Endodermal cell (in vitro differentiated cells): ENCODE data around the gene DOK1. TPM values are rescaled to one million over a fixed set of nuclear protein-coding genes. Genes with fewer than 3 reads are reported as not detected.

Experiments
- DNase-seq: peaks from one replicate; pipeline ENCODE4 v3.0.0-alpha.2; 2017
- H3K27ac ChIP-seq: 2 replicates; pipeline ENCODE4 v1.5.1; 2013; ENCODE audit warnings: mild to moderate bottlenecking, low read depth, low read length, moderate library complexity
- H3K27me3 ChIP-seq: 2 replicates; pipeline ENCODE4 v1.6.1; 2013; ENCODE audit warnings: mild to moderate bottlenecking, low read length, moderate library complexity; ENCODE audit not compliant: insufficient read depth, control insufficient read depth, poor library complexity, severe bottlenecking
- H3K36me3 ChIP-seq: 2 replicates; pipeline ENCODE4 v1.7.0; 2013; ENCODE audit warnings: mild to moderate bottlenecking, low read length, moderate library complexity; ENCODE audit not compliant: control insufficient read depth, insufficient read depth
- H3K4me1 ChIP-seq: one replicate; pipeline ENCODE4 v1.7.0; 2013; ENCODE audit warnings: low read length; ENCODE audit not compliant: control insufficient read depth, insufficient read depth
- H3K4me3 ChIP-seq: 2 replicates; pipeline ENCODE4 v1.5.1; 2013; ENCODE audit warnings: mild to moderate bottlenecking, low read length, moderate library complexity
- H3K9ac ChIP-seq: 2 replicates; pipeline ENCODE4 v1.6.1; 2013; ENCODE audit warnings: mild to moderate bottlenecking, low read length, moderate library complexity; ENCODE audit not compliant: poor library complexity, severe bottlenecking; ENCODE audit errors: extremely low read depth
- H3K9me3 ChIP-seq: 2 replicates; pipeline ENCODE4 v1.6.1; 2013; ENCODE audit warnings: mild to moderate bottlenecking, low read length, moderate library complexity; ENCODE audit not compliant: control insufficient read depth
- H3K27ac Mint-ChIP-seq: 2 replicates; pipeline ENCODE4 v1.8.0; 2020; ENCODE audit warnings: mixed read lengths
- H3K27me3 Mint-ChIP-seq: 2 replicates; pipeline ENCODE4 v1.8.0; 2021; ENCODE audit warnings: mild to moderate bottlenecking, mixed read lengths; ENCODE audit not compliant: insufficient read depth
- H3K36me3 Mint-ChIP-seq: 2 replicates; pipeline ENCODE4 v1.8.0; 2020; ENCODE audit warnings: low read depth, mixed read lengths
- H3K4me1 Mint-ChIP-seq: 2 replicates; pipeline ENCODE4 v1.8.0; 2020; ENCODE audit warnings: mixed read lengths
- H3K4me3 Mint-ChIP-seq: 2 replicates; pipeline ENCODE4 v1.8.0; 2020; ENCODE audit warnings: mild to moderate bottlenecking, moderate library complexity, mixed read lengths
- H3K9me3 Mint-ChIP-seq: 2 replicates; pipeline ENCODE4 v1.8.0; 2020; ENCODE audit warnings: mild to moderate bottlenecking, mixed read lengths
- WGBS, 2 experiments: methylation state at CpG; one replicate each; pipeline versions ENCODE4 v1.1.5 to v1.1.7; 2013; ENCODE audit warnings: missing lambda C conversion rate in 2 of 2, mixed read lengths in 1 of 2; ENCODE audit not compliant: insufficient coverage in 1 of 2, insufficient read length in 1 of 2; 5-methylcytosine and 5-hydroxymethylcytosine counted together
- total RNA-seq, 2 donors: library from RNA; stranded (reverse); fragmentation: NEBNext Ultra II Directional in 1 of 2; extraction: Animal tissue kit (Norgen Biotek cat#: 25700) in 1 of 2; gene quantifications; 2 replicates in 1 of 2; 3 replicates in 1 of 2; pipeline ENCODE4 v1.2.1, GENCODE V29; 2021
- TF ChIP-seq, protein P1 (sequence below): fragments of 200-600 bp; sonication (generic); conservative IDR thresholded peaks from 2 replicates; pipeline ENCODE4 v1.5.0; 2021; ENCODE audit warnings: antibody characterized with exemption, mild to moderate bottlenecking

The DOK1 gene
- total RNA-seq, 2 donors from 2014 or later = 12.9 to 15.1 TPM

DNA sequence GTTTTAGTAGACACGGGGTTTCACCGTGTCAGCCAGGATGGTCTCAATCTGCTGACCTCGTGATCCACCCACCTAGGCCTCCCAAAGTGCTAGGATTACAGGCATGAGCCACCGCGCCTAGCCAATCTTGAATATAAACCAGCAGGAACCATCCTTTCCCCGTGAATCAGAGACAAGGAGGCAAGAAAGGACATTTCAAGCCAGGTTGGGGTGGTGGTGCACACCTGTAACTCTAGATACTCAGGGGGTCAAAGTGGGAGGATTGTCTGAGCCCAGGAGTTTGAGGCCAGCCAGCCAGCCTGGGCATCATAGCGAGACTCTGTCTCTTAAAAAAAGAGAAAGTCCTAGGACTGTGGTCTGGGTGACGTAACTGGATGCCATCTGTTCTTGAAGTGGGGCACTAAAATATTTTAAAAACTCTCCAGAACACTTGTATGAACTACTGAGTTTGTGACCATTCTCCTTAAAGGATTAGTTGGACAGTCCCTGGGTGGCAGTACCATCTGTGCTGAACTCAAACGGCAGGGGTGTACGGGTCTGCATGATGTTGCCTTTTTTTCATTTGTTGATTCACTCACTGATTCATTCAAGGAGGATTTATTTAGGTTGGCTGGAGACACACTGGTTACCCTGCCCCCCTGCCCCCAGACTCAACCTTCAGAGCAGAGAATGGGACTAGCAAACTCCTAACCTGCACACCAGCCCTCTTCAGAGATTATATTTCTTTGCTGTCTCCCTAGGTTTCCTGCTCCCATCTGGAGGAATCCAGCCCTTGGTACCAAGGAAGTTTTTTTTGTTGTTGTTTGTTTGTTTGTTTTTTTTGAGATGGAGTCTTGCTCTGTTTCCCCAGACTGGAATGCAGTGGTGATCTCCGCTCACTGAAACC lies 43.2 kb upstream of the DOK1 start:
- 70 to 78% methylated on average over 11 of the region's 11 CpGs for WGBS, 2 experiments
- Histone ChIP-seq H3K9me3 (peaks cover 1% of the 10 kb centered on the region), H3K4me3 (no peak overlapping the region), H3K36me3 (no peaks in the 10 kb centered on the region), H3K9ac (no peak overlapping the region), H3K4me1 (peaks cover 6% of the 10 kb centered on the region), H3K27me3 (peaks cover 68% of the 10 kb centered on the region), H3K27ac (no peak overlapping the region)
- Mint-ChIP-seq H3K9me3 (peaks cover 2% of the 10 kb centered on the region), H3K27me3 (peaks cover 75% of the 10 kb centered on the region), H3K4me3 (no peak overlapping the region), H3K36me3 (peaks cover 5% of the 10 kb centered on the region), H3K4me1 (peaks cover 25% of the 10 kb centered on the region), H3K27ac (no peak overlapping the region)
- no peak for DNase-seq
- TF ChIP-seq, protein P1, sequence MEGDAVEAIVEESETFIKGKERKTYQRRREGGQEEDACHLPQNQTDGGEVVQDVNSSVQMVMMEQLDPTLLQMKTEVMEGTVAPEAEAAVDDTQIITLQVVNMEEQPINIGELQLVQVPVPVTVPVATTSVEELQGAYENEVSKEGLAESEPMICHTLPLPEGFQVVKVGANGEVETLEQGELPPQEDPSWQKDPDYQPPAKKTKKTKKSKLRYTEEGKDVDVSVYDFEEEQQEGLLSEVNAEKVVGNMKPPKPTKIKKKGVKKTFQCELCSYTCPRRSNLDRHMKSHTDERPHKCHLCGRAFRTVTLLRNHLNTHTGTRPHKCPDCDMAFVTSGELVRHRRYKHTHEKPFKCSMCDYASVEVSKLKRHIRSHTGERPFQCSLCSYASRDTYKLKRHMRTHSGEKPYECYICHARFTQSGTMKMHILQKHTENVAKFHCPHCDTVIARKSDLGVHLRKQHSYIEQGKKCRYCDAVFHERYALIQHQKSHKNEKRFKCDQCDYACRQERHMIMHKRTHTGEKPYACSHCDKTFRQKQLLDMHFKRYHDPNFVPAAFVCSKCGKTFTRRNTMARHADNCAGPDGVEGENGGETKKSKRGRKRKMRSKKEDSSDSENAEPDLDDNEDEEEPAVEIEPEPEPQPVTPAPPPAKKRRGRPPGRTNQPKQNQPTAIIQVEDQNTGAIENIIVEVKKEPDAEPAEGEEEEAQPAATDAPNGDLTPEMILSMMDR = no peak

DNA sequence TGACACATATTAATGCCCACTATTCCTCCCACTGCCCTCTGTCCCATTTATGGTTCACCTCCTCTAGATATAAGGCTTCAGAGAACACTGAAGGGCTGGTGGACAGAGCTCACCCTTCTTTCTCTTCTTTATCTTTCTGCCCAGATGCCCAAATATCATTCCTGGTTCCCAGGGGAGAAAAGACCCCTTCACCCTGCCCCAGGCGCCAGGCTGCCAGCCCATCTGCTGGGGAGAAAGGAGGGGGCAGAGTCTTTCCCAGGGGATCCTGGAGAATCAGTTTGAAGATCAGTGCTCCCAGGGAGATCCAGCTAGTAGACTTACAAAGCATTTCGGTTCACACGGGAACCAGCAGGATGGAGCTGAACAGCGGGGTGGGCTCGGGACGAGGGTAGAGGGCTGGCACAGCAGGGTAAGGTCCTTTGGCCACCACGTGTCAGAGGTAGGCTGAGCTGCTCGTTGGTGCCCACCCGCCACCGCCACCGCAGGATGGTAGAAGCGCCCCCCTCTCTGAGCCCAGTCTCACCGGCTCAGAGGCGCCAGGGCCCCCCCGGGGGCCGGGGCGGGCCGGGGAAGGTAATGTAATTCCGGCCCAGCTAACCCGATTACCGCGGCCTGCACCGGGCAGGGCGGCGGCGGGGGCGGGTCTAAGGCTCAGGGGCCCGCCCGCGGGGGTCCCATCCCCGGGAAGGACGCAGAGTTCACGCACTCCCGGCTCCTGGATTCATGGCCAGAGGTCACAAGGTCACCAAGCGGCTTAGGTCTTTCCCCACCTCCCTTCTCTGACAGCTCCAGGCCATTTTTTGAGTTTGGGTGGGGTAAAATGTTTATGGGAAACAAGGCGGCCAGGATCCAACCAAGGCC lies 41.5 kb upstream of the DOK1 start:
- Mint-ChIP-seq H3K36me3 (peaks cover 2% of the 10 kb centered on the region), H3K4me3 (peak overlapping the region; percentile 42), H3K4me1 (peaks cover 18% of the 10 kb centered on the region), H3K27ac (no peak overlapping the region), H3K27me3 (peaks cover 87% of the 10 kb centered on the region), H3K9me3 (peaks cover 9% of the 10 kb centered on the region)
- Histone ChIP-seq H3K4me1 (peaks cover 3% of the 10 kb centered on the region), H3K27ac (no peak overlapping the region), H3K36me3 (no peaks in the 10 kb centered on the region), H3K9ac (no peak overlapping the region), H3K27me3 (peaks cover 85% of the 10 kb centered on the region), H3K4me3 (no peak overlapping the region), H3K9me3 (peaks cover 9% of the 10 kb centered on the region)
- TF ChIP-seq, protein P1 = no peak
- peak; percentile 65 for DNase-seq
- WGBS, 2 experiments = 3 to 5% methylated on average over 25 to 36 of the region's 36 CpGs

DNA sequence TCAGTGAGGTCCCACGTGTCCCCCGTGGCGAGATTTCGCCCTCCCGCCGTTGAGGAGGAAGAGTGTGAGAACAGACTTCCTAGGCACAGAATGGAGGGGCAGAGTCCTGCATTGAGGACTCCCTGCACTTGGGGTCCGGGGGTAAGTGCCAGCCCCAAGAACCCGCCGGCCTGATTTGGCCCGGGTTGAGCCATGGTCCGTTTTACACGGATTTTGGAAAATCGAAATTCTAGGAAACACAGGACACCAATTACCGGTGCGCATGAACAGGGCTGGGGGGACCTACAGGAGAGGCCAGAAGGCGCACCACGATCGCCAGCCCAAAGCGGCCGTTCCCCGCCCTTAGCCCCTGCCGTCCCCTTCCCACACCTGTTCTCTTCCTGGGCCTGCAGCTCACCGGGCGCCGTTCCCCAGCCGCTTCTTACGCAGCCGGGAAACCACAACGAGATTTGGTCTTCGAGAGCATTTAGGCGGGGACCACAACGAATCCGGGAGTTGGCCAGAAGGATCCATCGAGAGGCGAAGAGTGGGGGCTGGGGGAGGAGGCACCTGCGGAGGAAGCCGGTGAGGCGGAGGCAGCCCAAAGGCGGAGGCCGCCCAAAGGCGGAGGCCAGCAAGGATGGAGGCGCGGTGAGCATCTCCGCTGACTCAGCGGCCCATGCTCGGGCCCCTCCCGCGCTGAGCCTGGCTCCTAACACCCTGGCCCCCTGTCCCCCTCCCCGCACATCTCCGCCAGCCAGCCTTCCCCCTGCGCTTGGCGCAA lies 40.7 kb upstream of the DOK1 start:
- Histone ChIP-seq H3K4me3 (no peak overlapping the region), H3K27ac (no peak overlapping the region), H3K9me3 (peaks cover 9% of the 10 kb centered on the region), H3K9ac (no peak overlapping the region), H3K27me3 (peaks cover 93% of the 10 kb centered on the region), H3K4me1 (peaks cover 3% of the 10 kb centered on the region), H3K36me3 (no peaks in the 10 kb centered on the region)
- DNase-seq = peak; percentile 71
- H3K27me3 Mint-ChIP-seq = peaks cover 89% of the 10 kb centered on the region
- H3K36me3 Mint-ChIP-seq = peaks cover 2% of the 10 kb centered on the region
- TF ChIP-seq, protein P1 = no peak
- peak overlapping the region; percentile 42 for H3K4me3 Mint-ChIP-seq
- H3K27ac Mint-ChIP-seq = no peak overlapping the region
- WGBS, 2 experiments = 2 to 3% methylated on average over 9 to 52 of the region's 52 CpGs
- peaks cover 10% of the 10 kb centered on the region for H3K4me1 Mint-ChIP-seq
- H3K9me3 Mint-ChIP-seq = peaks cover 9% of the 10 kb centered on the region
